ENCODE results near the gene S100A9. TPM values are rescaled to one million over a fixed set of nuclear protein-coding genes. Genes with fewer than 3 reads are reported as not detected.

S100A9 gene
- total RNA-seq, 1 experiment from 2014 or later, result 0.59 TPM

DNA sequence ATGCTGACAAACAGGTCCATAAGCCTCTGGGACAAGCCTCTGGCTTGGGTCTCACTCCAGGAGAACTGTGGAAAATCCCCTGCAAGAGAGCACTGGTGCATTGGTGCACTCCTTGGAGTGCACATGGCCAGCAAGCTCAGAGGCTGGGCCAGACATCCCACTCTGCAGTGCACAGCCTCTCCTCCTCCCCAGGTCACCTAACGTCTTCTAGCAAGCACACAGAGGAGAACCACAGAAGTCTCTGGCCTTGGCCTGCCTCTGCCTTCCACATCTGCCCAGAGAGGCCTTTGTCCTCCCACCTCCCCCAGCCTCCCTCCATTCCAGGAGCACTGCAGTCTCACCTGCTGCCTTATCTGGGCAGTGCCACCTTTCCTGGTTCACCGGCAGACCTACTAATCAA lies 49.1 kb upstream of the S100A9 start:
- no peak for ATAC-seq
- peaks cover 22% of the 10 kb centered on the region for H3K27me3 ChIP-seq (ENCODE audit: insufficient read depth, low read length)
- RAD21 ChIA-PET (ENCODE audit: low non-redundant PET in 1 of 2, low total read pairs in 2 of 2, uncharacterized antibody in 2 of 2, unreplicated experiment in 2 of 2), result no interaction called here

More for the DNA sequence above, 49.1 kb upstream of the S100A9 start:
- intact Hi-C loops (cut with micrococcal nuclease), result no loop called here
- no peak for TF ChIP-seq SP1 (IDR thresholded peaks at IDR 0.05; ENCODE audit: low read depth)
- no peak for TF ChIP-seq EZH2 (IDR thresholded peaks at IDR 0.05)
- TF ChIP-seq CBX3 (IDR thresholded peaks at IDR 0.05; ENCODE audit: low read depth), result no peak
- TF ChIP-seq YY1 (IDR thresholded peaks at IDR 0.05; ENCODE audit: extremely low read depth, insufficient replicate concordance, low read depth, low read length), result no peak
- TF ChIP-seq ZBTB33 (IDR thresholded peaks at IDR 0.05; ENCODE audit: extremely low read depth, insufficient replicate concordance, low read length), result no peak
- no peak for TF ChIP-seq POLR2AphosphoS5 (IDR thresholded peaks at IDR 0.05; ENCODE audit: low read depth, low read length)
- TF ChIP-seq TCF7L2 (IDR thresholded peaks at IDR 0.05; ENCODE audit: borderline replicate concordance, extremely low read depth, insufficient read depth, insufficient read length), result no peak
- TF ChIP-seq, protein P1, sequence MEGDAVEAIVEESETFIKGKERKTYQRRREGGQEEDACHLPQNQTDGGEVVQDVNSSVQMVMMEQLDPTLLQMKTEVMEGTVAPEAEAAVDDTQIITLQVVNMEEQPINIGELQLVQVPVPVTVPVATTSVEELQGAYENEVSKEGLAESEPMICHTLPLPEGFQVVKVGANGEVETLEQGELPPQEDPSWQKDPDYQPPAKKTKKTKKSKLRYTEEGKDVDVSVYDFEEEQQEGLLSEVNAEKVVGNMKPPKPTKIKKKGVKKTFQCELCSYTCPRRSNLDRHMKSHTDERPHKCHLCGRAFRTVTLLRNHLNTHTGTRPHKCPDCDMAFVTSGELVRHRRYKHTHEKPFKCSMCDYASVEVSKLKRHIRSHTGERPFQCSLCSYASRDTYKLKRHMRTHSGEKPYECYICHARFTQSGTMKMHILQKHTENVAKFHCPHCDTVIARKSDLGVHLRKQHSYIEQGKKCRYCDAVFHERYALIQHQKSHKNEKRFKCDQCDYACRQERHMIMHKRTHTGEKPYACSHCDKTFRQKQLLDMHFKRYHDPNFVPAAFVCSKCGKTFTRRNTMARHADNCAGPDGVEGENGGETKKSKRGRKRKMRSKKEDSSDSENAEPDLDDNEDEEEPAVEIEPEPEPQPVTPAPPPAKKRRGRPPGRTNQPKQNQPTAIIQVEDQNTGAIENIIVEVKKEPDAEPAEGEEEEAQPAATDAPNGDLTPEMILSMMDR (IDR thresholded peaks at IDR 0.05 in 2 of 3, conservative IDR thresholded peaks at IDR 0.05 in 1 of 3; ENCODE audit: borderline replicate concordance in 1 of 3, insufficient read depth in 1 of 3, low read depth in 2 of 3, low read length in 2 of 3), result no peak
- no peak for TF ChIP-seq EGR1 (IDR thresholded peaks at IDR 0.05; ENCODE audit: low read depth)
- no peaks in the 10 kb centered on the region for H3K9me3 ChIP-seq (ENCODE audit: control insufficient read depth in 1 of 2, insufficient read depth in 1 of 2, low read depth in 1 of 2, low read length in 2 of 2)
- H3K4me1 ChIP-seq (ENCODE audit: control insufficient read depth in 1 of 2, insufficient read depth in 2 of 2, low read length in 2 of 2), result no peaks in the 10 kb centered on the region
- no peak overlapping the region for H3K27ac ChIP-seq (ENCODE audit: low read depth, low read length)
- no peaks in the 10 kb centered on the region for H3K9me2 ChIP-seq (ENCODE audit: insufficient read depth)
- no peaks in the 10 kb centered on the region for H3K36me3 ChIP-seq (ENCODE audit: control insufficient read depth in 1 of 2, insufficient read depth in 2 of 2, low read length in 2 of 2)
- no peak overlapping the region for H3K4me2 ChIP-seq (ENCODE audit: low read length)
- H2AFZ ChIP-seq (ENCODE audit: low read depth, low read length, poor library complexity, severe bottlenecking), result no peak overlapping the region
- H3K79me2 ChIP-seq (ENCODE audit: insufficient read depth, low read length), result no peaks in the 10 kb centered on the region
- CTCF ChIA-PET, result no interaction called here
- POLR2A ChIA-PET, result no interaction called here
- DNase-seq (ENCODE audit: low read depth, low spot score), result no peak
- no peak overlapping the region for H3K9ac ChIP-seq (ENCODE audit: low read length)
- no peak overlapping the region for H3K4me3 ChIP-seq (replicated peaks in 1 of 2; ENCODE audit: low read depth in 1 of 2, low read length in 2 of 2)
- H4K20me1 ChIP-seq (ENCODE audit: insufficient read depth), result no peaks in the 10 kb centered on the region
- BruUV-seq (replicated peaks), result no TSS peak
